GM20431 (cell line): Measurements from ENCODE around the gene CHRM1.

Source experiments
- in situ Hi-C: fragments of 300-500 bp; cut with MseI, MboI; formaldehyde crosslinking; loops from one replicate; pipeline ENCODE4 v1.15.0; 2020; ENCODE audit warnings: low sequenced_read_pairs; ENCODE audit not compliant: unreplicated experiment

Gene CHRM1

DNA sequence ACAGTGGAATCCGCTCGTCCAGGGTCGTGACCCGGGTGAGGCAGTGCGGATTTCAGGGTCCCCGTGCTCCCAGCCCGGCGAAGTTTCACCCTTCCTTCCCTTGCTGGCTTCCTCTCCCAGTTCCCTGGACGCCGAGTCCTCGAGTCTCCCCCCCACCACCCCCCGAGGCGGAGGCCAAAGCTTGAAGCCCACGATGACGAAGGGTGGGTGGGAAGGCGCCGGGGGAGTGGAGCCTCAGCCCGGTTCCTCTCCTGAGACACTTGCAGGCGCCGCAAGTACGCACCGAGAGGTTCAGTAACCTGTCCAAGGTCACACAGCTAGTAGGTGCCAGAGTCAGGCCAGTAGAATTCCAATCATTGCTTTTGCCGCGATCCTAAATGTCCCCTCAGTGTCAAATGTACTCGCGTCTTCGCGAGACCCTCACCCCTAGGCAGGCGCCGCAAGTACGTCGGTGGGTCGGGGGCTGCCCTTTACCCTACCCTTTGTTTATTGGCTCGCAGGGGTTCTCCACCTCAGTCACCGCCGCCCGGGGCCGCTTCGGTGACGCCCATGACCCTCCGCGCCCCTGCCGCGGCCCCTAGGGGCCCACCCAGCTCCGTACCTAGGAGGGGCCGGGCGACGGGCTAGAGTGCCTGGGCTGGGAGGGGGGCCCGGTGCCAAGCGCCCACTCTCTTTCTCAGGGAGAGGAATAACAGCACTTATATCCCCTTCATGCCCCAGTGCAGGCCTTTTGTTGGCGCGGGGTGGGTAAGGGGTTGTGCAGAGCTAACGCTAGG lies 5.7 kb upstream of the CHRM1 start:
- in situ Hi-C loops, result no loop called here

GRCh38 chr11:62925745-62926679 lies 4.8 kb upstream of the CHRM1 start:
- in situ Hi-C loops, result no loop called here

DNA sequence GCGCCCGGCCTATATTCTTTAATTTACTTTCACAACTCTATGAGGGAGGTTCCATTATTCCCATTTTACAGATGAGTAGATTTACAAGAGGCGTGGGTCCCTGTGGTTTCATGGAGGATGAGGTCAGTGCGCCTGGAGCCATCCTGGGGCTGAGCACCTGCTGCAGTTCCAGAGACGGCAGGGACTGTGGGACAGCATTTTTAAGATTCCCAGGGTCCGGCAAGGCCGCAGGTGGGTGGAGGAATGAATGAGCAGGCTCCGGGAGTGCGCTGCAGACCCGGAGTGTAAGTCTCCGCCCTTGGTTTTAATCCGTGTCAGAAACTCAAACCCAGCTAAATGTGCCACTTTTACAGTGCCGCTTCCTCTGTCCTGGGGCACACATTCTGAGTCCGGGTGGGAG lies 4.1 kb upstream of the CHRM1 start:
- in situ Hi-C loops, result no loop called here

GRCh38 chr11:62923601-62924411 lies 2.6 kb upstream of the CHRM1 start:
- in situ Hi-C loops, result loop anchor here (25.0 kb wide), 1 partner anchor 288 kb away; no protein-coding TSS in a partner anchor

DNA sequence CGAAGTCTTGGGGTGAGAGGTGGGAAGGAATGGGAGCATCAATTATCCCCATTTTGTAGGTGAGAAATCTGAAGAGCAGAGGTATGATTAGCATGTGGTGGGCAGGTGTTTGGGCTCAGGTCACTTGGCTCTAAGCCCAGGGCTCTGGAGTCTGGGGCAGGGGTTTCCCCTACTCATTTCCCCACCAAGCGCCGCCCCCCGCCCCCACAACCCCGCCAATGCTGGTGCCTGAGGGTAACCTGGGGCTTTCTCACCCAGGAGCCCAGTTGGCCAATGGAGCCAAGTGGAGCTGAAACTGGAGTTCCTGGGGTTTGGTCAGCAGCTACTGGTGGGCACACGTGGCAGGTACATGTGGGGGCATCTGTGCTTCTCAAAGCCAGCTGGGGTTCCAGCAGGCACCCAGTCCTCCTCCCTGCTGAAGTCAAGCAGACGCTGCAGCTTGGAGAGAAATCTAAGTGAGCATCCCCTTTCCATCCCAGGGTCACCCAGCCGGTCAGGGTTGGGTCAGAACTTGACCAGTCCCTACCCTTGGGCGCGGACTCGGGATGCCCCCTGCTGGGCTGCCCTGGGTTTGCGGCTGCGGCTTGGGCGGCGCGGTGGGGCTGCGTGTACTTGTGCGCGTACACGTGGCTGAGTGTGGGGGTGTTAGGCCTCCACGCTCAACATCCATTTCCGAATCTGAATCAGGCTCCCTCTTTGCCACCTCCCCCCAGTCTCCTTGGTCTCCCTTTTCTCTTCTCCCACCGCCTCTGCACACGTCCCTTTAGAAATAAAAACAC lies 1.7 kb upstream of the CHRM1 start:
- in situ Hi-C loops, result loop anchor here (25.0 kb wide), 1 partner anchor 289 kb away; no protein-coding TSS in a partner anchor

DNA sequence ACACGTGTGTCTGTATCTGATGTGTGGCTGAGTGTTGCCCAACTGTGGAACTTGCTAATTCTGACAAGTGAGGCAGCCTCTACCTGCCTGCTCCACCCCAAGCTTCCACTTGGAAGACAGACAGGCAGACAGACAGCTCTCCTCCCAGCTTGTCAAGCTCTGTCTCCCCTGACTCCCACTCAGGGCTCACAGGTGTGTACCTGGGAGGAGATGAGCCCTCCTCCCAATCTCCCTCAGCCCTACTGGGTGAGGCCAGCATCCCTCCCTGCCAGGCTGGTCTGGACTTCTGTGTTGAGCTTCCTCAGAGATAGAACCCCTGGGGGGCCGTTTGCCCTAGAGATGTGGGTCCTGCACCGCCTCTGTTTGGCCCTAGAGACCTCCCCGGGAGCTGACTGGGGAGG lies 1.0 kb upstream of the CHRM1 start:
- in situ Hi-C loops, result loop anchor here (25.0 kb wide), 1 partner anchor 290 kb away; no protein-coding TSS in a partner anchor

DNA sequence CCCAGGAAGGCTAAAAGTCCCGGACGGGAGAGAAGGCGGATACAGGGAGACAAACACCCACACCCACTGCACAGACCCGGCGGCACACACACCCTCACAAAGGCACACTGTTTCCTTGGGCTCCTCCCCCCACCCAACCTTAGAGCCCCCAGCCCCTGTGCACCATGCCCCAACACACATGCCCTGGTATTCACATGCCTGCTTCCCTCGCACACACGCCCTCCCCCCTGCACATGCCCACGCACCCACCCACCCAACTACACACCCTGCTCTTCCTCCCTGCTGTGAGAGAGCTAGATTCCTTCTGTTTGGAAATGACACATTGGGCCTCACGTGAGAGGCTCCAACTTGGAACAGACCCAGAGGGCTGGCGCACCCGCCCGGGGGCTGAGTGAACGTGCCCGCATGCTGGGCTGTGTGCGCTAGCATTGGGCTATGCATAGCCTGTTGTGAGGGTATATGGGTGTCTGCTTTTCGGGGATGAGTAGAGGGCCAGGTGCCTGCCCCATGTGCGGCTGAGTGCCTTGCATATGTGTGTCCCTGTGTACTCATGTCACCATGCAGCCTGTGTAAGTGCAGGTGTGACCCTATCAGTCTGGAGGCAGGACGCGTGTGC lies 518 bp upstream of the CHRM1 start:
- in situ Hi-C loops, result loop anchor here (25.0 kb wide), 1 partner anchor 291 kb away; no protein-coding TSS in a partner anchor

GRCh38 chr11:62919898-62920640 lies 1.1 kb downstream of the CHRM1 start:
- in situ Hi-C loops, result loop anchor here (25.0 kb wide), 1 partner anchor 292 kb away; no protein-coding TSS in a partner anchor

- in situ Hi-C loops, result loop anchor here (25.0 kb wide), 1 partner anchor 293 kb away; no protein-coding TSS in a partner anchor
These were observed 1.7 kb downstream of the CHRM1 start for GRCh38 chr11:62919476-62919875.

DNA sequence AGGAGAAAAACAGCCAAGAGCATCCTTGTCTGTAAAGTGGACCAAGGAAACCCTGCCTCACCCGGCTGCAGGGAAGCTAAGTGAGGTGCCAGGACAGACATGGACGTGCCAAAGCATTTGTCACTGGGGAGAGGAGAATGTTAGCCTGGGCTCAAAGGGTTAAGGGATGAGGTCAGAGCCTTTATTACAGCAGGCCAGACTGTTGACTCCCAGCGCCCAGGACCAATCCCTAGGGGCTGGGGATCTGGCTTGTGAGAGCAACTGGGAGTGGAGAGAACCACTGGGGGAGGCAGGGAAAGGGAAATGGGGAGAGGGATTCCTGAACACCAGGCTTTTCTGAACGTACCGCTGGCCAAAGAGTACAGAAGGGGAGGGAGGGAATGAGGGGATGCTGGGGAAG lies 2.6 kb downstream of the CHRM1 start:
- in situ Hi-C loops, result loop anchor here (25.0 kb wide), 1 partner anchor 294 kb away; no protein-coding TSS in a partner anchor

DNA sequence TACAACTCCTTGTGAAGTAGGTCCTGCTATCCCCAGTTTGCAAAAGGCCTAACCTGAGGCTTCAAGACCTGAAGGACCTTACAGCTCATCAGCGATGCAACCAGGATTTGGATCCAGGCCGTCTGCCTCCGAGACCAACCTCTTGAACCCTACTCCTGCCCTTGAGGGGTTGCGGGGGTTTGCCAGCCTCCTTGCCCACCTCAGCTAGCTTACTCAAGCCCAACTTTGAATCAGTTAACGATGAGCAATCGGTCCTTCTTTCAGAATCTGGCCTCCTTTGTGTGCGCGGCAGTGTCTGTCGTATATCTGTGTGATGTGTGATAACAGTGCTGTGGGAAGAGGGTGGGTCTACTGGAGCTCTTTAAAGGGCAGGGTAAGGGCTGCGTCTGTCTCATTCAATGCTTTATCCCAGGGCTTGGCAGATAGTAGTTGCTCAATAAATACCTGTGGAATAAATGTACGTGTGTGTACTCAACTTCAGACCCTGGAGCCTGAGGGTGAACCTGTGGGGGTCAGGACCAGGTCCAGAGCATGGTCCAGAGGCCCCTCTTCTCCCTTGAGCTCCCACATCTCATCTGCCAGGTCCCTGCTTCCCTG lies 3.2 kb downstream of the CHRM1 start:
- in situ Hi-C loops, result loop anchor here (25.0 kb wide), 1 partner anchor 294 kb away; no protein-coding TSS in a partner anchor

GRCh38 chr11:62914416-62914815 lies 6.7 kb downstream of the CHRM1 start:
- in situ Hi-C loops, result loop anchor here (25.0 kb wide), 1 partner anchor 298 kb away; no protein-coding TSS in a partner anchor

DNA sequence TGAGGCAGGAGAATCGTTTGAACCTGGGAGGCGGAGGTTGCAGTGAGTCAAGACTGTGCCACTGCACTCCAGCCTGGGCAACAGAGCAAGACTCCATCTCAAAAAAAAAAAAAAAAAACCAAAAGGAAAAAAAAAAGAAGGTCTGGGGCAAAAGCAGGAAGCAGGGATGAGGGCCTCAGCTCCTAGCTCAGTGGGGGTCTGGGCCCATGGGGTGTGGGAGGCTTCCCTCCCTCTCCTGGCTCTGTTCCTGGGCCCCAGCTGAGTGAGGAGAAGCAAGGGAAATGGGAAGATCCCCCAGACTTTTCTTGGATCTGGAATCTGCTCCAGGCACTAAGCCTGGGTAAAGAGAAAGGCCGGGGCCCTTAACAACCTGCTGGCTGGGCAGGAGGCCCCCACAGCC lies 8.9 kb downstream of the CHRM1 start:
- in situ Hi-C loops, result loop anchor here (25.0 kb wide), 1 partner anchor 300 kb away; no protein-coding TSS in a partner anchor

DNA sequence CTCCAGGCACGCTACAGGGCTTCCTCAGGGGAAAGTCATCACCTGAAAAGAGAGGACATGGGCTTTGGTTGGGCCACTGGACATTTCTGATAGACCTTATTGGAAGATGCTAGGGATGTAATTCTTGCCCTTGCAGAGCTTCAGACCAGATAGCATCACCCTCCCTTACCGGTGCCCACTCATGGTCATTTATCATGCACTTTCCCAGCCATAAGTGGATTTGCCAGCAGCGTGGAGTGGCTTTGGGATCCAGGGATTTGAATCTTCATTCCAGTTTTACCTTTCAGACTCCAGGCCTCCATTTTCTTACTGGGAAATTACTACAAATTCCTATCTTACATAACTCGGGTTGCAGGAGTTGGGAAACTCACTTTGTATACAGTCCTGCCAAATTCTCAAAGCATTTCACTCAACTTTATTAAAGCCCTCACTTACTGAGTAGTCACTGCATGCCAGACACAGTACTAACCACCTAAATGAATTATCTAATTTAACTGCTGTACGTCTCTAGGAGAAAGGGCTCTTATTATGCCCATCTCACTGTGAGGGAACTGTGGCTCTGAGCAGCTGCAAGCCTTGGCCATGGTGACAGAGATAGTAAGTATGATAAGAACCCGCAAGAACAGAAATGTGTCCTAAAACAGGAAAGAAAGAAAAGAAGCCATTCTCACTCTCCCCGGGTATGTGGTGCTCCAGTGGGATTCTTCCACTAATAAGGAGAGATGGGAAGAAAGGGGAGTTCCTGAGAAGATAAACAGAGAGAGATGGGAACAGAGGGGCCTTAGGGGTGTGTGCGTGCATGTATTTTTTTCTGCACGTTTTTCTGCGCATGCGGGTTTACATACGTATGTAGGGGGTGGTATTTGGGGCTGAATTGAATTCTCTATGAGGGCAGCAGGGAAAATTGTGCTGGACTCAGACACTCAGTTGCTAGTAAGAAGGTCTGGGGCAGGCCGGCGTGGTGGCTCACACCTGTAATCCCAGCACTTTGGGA lies 9.7 kb downstream of the CHRM1 start:
- in situ Hi-C loops, result loop anchor here (25.0 kb wide), 1 partner anchor 301 kb away; no protein-coding TSS in a partner anchor

GRCh38 chr11:62910141-62910882 lies 10.9 kb downstream of the CHRM1 start:
- in situ Hi-C loops, result loop anchor here (25.0 kb wide), 1 partner anchor 302 kb away; no protein-coding TSS in a partner anchor
